Caco-2 (cell line): ENCODE measurements around the gene RAP2A. TPM values are rescaled to one million over a fixed set of nuclear protein-coding genes. Genes with fewer than 3 reads are reported as not detected.

ENCODE experiments used
- BruUV-seq: library from RNA; stranded (reverse); fragments of 400-500 nt; replicated peaks from 2 replicates; lab custom pipeline; 2021; lab: Mats Ljungman, UMichigan
- CTCF ChIA-PET: fragments of 300-600 bp; sonication (Branson Sonifier 250); formaldehyde crosslinking; loops from one replicate; lab custom pipeline; 2022; ENCODE audit warnings: antibody characterized with exemption; lab: Charles Lee
- POLR2A ChIA-PET: fragments of 300-600 bp; sonication (Branson Sonifier 250); formaldehyde crosslinking; loops from one replicate; lab custom pipeline; 2022; ENCODE audit warnings: antibody characterized with exemption; lab: Charles Lee
- DNase-seq, 2 experiments: peaks; one replicate each; pipeline versions ENCODE4 v3.0.0 to v3.0.0-alpha.2; 2020 to 2022
- H3K27me3 ChIP-seq: replicated peaks from 2 replicates; pipeline ENCODE4 v1.6.0; 2011; ENCODE audit warnings: low read length; ENCODE audit not compliant: control insufficient read depth, insufficient read depth
- H3K36me3 ChIP-seq: 2 replicates; pipeline ENCODE4 v1.5.1; 2011; ENCODE audit warnings: low read length; ENCODE audit not compliant: control insufficient read depth, insufficient read depth
- H3K4me1 ChIP-seq: fragments of 250-450 bp; sonication (Bioruptor Pico); 2 replicates; pipeline ENCODE4 v1.5.1; 2020; ENCODE audit warnings: mild to moderate bottlenecking
- H3K4me3 ChIP-seq: 2 replicates; pipeline ENCODE4 v1.5.1; 2011; ENCODE audit warnings: low read depth, mild to moderate bottlenecking, control low read depth, low read length
- H3K9me3 ChIP-seq: fragments of 250-450 bp; sonication (Bioruptor Pico); 2 replicates; pipeline ENCODE4 v1.5.1; 2020; ENCODE audit warnings: mild to moderate bottlenecking, moderate library complexity
- H3K27ac Mint-ChIP-seq: one replicate; pipeline ENCODE4 v1.8.0; 2022; ENCODE audit warnings: mixed read lengths; ENCODE audit not compliant: unreplicated experiment
- H3K27me3 Mint-ChIP-seq: one replicate; pipeline ENCODE4 v1.8.0; 2022; ENCODE audit warnings: mixed read lengths; ENCODE audit not compliant: insufficient read depth, unreplicated experiment
- H3K36me3 Mint-ChIP-seq: one replicate; pipeline ENCODE4 v1.8.0; 2022; ENCODE audit warnings: mild to moderate bottlenecking, mixed read lengths; ENCODE audit not compliant: insufficient read depth, unreplicated experiment
- H3K4me1 Mint-ChIP-seq: one replicate; pipeline ENCODE4 v1.8.0; 2022; ENCODE audit warnings: low read depth, mixed read lengths; ENCODE audit not compliant: unreplicated experiment
- H3K4me3 Mint-ChIP-seq: one replicate; pipeline ENCODE4 v1.8.0; 2022; ENCODE audit warnings: mild to moderate bottlenecking, moderate library complexity, mixed read lengths; ENCODE audit not compliant: unreplicated experiment
- H3K9me3 Mint-ChIP-seq: one replicate; pipeline ENCODE4 v1.8.0; 2022; ENCODE audit warnings: mixed read lengths; ENCODE audit not compliant: unreplicated experiment
- intact Hi-C: fragments of 100-400 bp; cut with micrococcal nuclease; formaldehyde crosslinking; loops from one replicate; pipeline ENCODE4 v1.10.0; 2022; ENCODE audit not compliant: unreplicated experiment
- total RNA-seq: library from RNA; stranded (reverse); gene quantifications from 2 replicates; pipeline ENCODE4 v1.2.3, GENCODE V29; 2022
- TF ChIP-seq, protein P1 (sequence below), 2 experiments: fragments of 200-600 bp in 1 of 2; IDR thresholded peaks; 1 replicate in 1 of 2; 2 replicates in 1 of 2; pipeline versions ENCODE4 v1.5.1 to v1.8.0; 2011 to 2022; ENCODE audit warnings: antibody characterized with exemption in 1 of 2, control low read depth in 1 of 2, inconsistent platforms in 1 of 2, low read depth in 1 of 2, low read length in 1 of 2, mild to moderate bottlenecking in 1 of 2, moderate library complexity in 1 of 2; ENCODE audit not compliant: insufficient read depth in 1 of 2, severe bottlenecking in 1 of 2, unreplicated experiment in 1 of 2

Gene RAP2A
- total RNA-seq, 1 experiment from 2014 or later: 19.7 TPM

DNA sequence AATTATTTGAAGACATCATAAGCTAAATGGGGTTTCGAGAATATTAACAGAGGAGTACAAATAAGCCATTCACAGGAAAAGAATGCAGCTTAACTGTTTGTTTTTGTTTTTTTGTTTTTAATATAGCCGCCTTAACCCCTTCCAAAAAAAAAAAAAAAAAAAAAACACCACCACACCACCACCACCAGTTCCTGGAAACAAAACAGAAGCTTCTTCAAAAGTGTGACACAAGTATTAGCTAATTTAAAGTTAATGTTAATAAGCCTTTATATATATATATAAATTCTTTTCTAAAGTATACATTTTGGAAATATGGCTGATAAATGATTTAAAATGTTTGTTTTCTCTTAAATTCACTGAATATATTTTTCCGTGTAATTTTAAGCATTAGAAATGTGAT, 1.4 kb downstream of the RAP2A start:
- peak overlapping the region; percentile 94 for H3K4me3 Mint-ChIP-seq
- H3K4me1 ChIP-seq: peaks cover 12% of the 10 kb centered on the region
- no peak for DNase-seq
- no TSS peak for BruUV-seq
- ChIA-PET CTCF (interaction anchor here (0.7 kb wide), 1 partner anchor 132 kb away, joined by 4 read pairs; no protein-coding TSS in a partner anchor), POLR2A (interaction anchor here (0.6 kb wide), 1 partner anchor 225 kb away, joined by 4 read pairs; no protein-coding TSS in a partner anchor)
- H3K27me3 Mint-ChIP-seq: no peaks in the 10 kb centered on the region
- H3K4me1 Mint-ChIP-seq: no peaks in the 10 kb centered on the region
- H3K27ac Mint-ChIP-seq: peak overlapping the region; percentile 53
- H3K9me3 Mint-ChIP-seq: no peaks in the 10 kb centered on the region
- intact Hi-C loops: loop anchor here (2.0 kb wide), 1 partner anchor 71 kb away; no protein-coding TSS in a partner anchor
- H3K27me3 ChIP-seq: no peaks in the 10 kb centered on the region
- no peaks in the 10 kb centered on the region for H3K9me3 ChIP-seq
- peaks cover 17% of the 10 kb centered on the region for H3K36me3 Mint-ChIP-seq
- TF ChIP-seq, protein P1, sequence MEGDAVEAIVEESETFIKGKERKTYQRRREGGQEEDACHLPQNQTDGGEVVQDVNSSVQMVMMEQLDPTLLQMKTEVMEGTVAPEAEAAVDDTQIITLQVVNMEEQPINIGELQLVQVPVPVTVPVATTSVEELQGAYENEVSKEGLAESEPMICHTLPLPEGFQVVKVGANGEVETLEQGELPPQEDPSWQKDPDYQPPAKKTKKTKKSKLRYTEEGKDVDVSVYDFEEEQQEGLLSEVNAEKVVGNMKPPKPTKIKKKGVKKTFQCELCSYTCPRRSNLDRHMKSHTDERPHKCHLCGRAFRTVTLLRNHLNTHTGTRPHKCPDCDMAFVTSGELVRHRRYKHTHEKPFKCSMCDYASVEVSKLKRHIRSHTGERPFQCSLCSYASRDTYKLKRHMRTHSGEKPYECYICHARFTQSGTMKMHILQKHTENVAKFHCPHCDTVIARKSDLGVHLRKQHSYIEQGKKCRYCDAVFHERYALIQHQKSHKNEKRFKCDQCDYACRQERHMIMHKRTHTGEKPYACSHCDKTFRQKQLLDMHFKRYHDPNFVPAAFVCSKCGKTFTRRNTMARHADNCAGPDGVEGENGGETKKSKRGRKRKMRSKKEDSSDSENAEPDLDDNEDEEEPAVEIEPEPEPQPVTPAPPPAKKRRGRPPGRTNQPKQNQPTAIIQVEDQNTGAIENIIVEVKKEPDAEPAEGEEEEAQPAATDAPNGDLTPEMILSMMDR (IDR thresholded peaks at IDR 0.05; ENCODE audit: insufficient read depth in 1 of 2, low read depth in 1 of 2, low read length in 1 of 2, severe bottlenecking in 1 of 2, unreplicated experiment in 1 of 2): no peak
- no peaks in the 10 kb centered on the region for H3K36me3 ChIP-seq
- peak overlapping the region; percentile 76 for H3K4me3 ChIP-seq

DNA sequence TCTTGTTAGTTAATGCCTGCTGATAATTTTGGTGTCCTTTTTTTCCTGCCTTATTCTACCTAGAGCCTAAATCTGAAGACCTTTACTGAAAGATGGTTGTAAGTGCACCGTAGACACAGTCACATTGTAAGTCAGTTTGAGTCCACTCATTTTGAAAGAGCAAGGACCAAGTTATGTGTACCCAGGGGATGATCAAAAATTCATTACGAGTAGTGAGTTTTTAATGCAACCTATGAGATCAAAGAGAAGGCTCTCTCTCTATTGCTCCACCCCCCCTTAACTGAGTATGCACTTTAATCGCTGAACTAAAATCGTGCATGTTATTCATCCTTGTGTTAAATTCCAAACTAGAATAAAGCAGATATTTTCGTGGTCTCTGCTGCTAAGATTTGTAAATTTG, 1.8 kb downstream of the RAP2A start:
- Histone ChIP-seq H3K27me3 (no peaks in the 10 kb centered on the region), H3K36me3 (no peaks in the 10 kb centered on the region), H3K4me1 (peaks cover 12% of the 10 kb centered on the region), H3K4me3 (no peak overlapping the region), H3K9me3 (no peaks in the 10 kb centered on the region)
- BruUV-seq: no TSS peak
- Mint-ChIP-seq H3K9me3 (no peaks in the 10 kb centered on the region), H3K4me3 (peak overlapping the region; percentile 94), H3K36me3 (peaks cover 17% of the 10 kb centered on the region), H3K4me1 (no peaks in the 10 kb centered on the region), H3K27ac (no peak overlapping the region), H3K27me3 (no peaks in the 10 kb centered on the region)
- ChIA-PET CTCF (interaction anchor here (0.7 kb wide), 1 partner anchor 132 kb away, joined by 4 read pairs; no protein-coding TSS in a partner anchor), POLR2A (no interaction called here)
- intact Hi-C loops: loop anchor here (2.0 kb wide), 1 partner anchor 71 kb away; no protein-coding TSS in a partner anchor
- no peak for DNase-seq
- TF ChIP-seq, protein P1 (IDR thresholded peaks at IDR 0.05; ENCODE audit: insufficient read depth in 1 of 2, low read depth in 1 of 2, low read length in 1 of 2, severe bottlenecking in 1 of 2, unreplicated experiment in 1 of 2): no peak

DNA sequence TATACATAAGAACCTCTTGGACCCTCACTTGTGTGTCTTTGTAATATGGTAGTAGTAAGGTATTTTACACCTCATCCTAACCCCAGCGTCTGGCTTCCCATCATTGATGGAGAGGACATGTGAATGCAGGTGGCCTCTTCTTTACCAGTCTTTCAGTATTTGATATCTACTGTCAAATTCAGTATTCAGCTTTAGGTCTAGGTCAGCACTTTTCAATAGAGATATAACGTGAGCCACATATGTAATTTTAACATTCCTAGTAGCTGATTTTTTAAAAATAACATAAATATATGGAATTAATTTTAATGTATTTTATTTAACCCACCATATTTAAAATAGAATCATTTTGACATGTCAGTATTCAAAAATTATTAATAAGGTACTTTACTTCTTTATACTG, 2.9 kb downstream of the RAP2A start:
- no peaks in the 10 kb centered on the region for H3K27me3 Mint-ChIP-seq
- no peak overlapping the region for H3K4me3 ChIP-seq
- no peaks in the 10 kb centered on the region for H3K9me3 ChIP-seq
- no peaks in the 10 kb centered on the region for H3K9me3 Mint-ChIP-seq
- H3K27ac Mint-ChIP-seq: no peak overlapping the region
- no peak overlapping the region for H3K4me3 Mint-ChIP-seq
- H3K36me3 ChIP-seq: no peaks in the 10 kb centered on the region
- peaks cover 17% of the 10 kb centered on the region for H3K36me3 Mint-ChIP-seq
- H3K4me1 Mint-ChIP-seq: no peaks in the 10 kb centered on the region
- BruUV-seq: no TSS peak
- H3K4me1 ChIP-seq: peaks cover 9% of the 10 kb centered on the region
- TF ChIP-seq, protein P1 (IDR thresholded peaks at IDR 0.05; ENCODE audit: insufficient read depth in 1 of 2, low read depth in 1 of 2, low read length in 1 of 2, severe bottlenecking in 1 of 2, unreplicated experiment in 1 of 2): no peak
- intact Hi-C loops: no loop called here
- ChIA-PET CTCF (no interaction called here), POLR2A (no interaction called here)
- no peaks in the 10 kb centered on the region for H3K27me3 ChIP-seq
- no peak for DNase-seq
